ENCODE measurements around the gene PKN2. TPM values are rescaled to one million over a fixed set of nuclear protein-coding genes. Genes with fewer than 3 reads are reported as not detected.

Gene PKN2
- total RNA-seq, 1 experiment from 2014 or later: 32.5 TPM

GRCh38 chr1:88655685-88656299, 28.3 kb upstream of the PKN2 start:
- no peaks in the 10 kb centered on the region for H3K9me3 ChIP-seq (ENCODE audit: control insufficient read depth, low read depth, low read length)
- H3K14ac ChIP-seq (ENCODE audit: insufficient read depth, low read length): no peak overlapping the region
- no peak overlapping the region for H3K4me2 ChIP-seq (ENCODE audit: insufficient read depth, insufficient read length, low read length)
- no CpG with 5 or more reads among the region's 3 CpGs for WGBS (ENCODE audit: extremely low coverage, insufficient read length, low lambda C conversion rate)
- no peak overlapping the region for H4K91ac ChIP-seq (ENCODE audit: insufficient read length, low read depth, low read length)
- no peak overlapping the region; a peak in 1 of 5 replicates for H3K4me3 Mint-ChIP-seq
- H3K9ac ChIP-seq (ENCODE audit: extremely low read depth, insufficient read length, low read length): no peak overlapping the region
- no peaks in the 10 kb centered on the region for H3K79me2 ChIP-seq (ENCODE audit: insufficient read depth, low read length)
- no peak overlapping the region for H2BK120ac ChIP-seq (ENCODE audit: low read depth, low read length, poor library complexity, severe bottlenecking)
- H3K23me2 ChIP-seq (ENCODE audit: insufficient read length, low read depth, low read length, poor library complexity, severe bottlenecking): no peaks in the 10 kb centered on the region
- H3T11ph ChIP-seq (ENCODE audit: low read length): no peak overlapping the region
- H2BK15ac ChIP-seq (ENCODE audit: low read depth, low read length): no peak overlapping the region
- no peaks in the 10 kb centered on the region for H3K27me3 Mint-ChIP-seq (ENCODE audit: low read depth)
- H3K4me1 ChIP-seq (ENCODE audit: insufficient read depth, low read length): 0 out of 2 replicates have a peak, but pooled peaks cover under 1% of the 10 kb centered on the region
- H3K27me3 ChIP-seq (ENCODE audit: insufficient read depth, low read length): no peaks in the 10 kb centered on the region
- no peak overlapping the region for H4K5ac ChIP-seq (ENCODE audit: insufficient read length, low read depth, low read length)
- H3K79me1 ChIP-seq (ENCODE audit: insufficient read depth, low read depth, low read length, poor library complexity, severe bottlenecking): no peaks in the 10 kb centered on the region
- no peak overlapping the region for H3K27ac ChIP-seq (ENCODE audit: insufficient read length, low read depth, low read length)
- H3K36me3 Mint-ChIP-seq (ENCODE audit: insufficient read depth in 1 of 3, low read depth in 3 of 3): no peaks in the 10 kb centered on the region
- H3K23ac ChIP-seq (ENCODE audit: insufficient read length, low read depth, low read length): no peak overlapping the region
- TF ChIP-seq CTCF (conservative IDR thresholded peaks at IDR 0.05): peak; percentile 80
- H3K56ac ChIP-seq (ENCODE audit: insufficient read length, low read depth, low read length): no peak overlapping the region
- no peak overlapping the region for H4K8ac ChIP-seq (replicated peaks; ENCODE audit: insufficient read length, low read depth, low read length)
- no peak overlapping the region for H3K18ac ChIP-seq (ENCODE audit: insufficient read length, low read depth, low read length)
- no peak overlapping the region for H2AFZ ChIP-seq (ENCODE audit: low read length)
- H2BK5ac ChIP-seq (ENCODE audit: insufficient read length, low read length): no peak overlapping the region
- no peak overlapping the region for H3K27ac Mint-ChIP-seq
- no peaks in the 10 kb centered on the region for H4K20me1 ChIP-seq (ENCODE audit: control insufficient read depth, insufficient read depth, insufficient read length)
- peaks cover 2% of the 10 kb centered on the region in 2 experiments for H3K4me1 Mint-ChIP-seq
- no peak overlapping the region for H2BK20ac ChIP-seq (ENCODE audit: low read depth, low read length, poor library complexity, severe bottlenecking)
- H2BK12ac ChIP-seq (ENCODE audit: insufficient read length, low read depth, low read length): no peak overlapping the region
- DNase-seq: no peak
- H3K4ac ChIP-seq (ENCODE audit: low read depth, low read length): no peak overlapping the region
- no peak overlapping the region for H2AK5ac ChIP-seq (ENCODE audit: insufficient read length, low read length)
- no peaks in the 10 kb centered on the region for H3K9me3 Mint-ChIP-seq
